Ectodermal cell (in vitro differentiated cells): ENCODE data around the gene SORCS3.

ENCODE experiments used
- H3K27ac ChIP-seq: 2 replicates; pipeline ENCODE4 v1.7.0; 2013; ENCODE audit warnings: mild to moderate bottlenecking, low read depth, low read length; ENCODE audit not compliant: insufficient read depth, poor library complexity, severe bottlenecking
- H3K27me3 ChIP-seq: 2 replicates; pipeline ENCODE4 v1.7.0; 2013; ENCODE audit warnings: mild to moderate bottlenecking, low read length; ENCODE audit not compliant: insufficient read depth, control insufficient read depth, poor library complexity, severe bottlenecking
- H3K36me3 ChIP-seq: one replicate; pipeline ENCODE4 v1.7.0; 2013; ENCODE audit warnings: low read length; ENCODE audit not compliant: control insufficient read depth, insufficient read depth
- H3K4me1 ChIP-seq: one replicate; pipeline ENCODE4 v1.7.0; 2013; ENCODE audit warnings: low read length; ENCODE audit not compliant: control insufficient read depth, insufficient read depth
- H3K4me3 ChIP-seq: 2 replicates; pipeline ENCODE4 v1.7.0; 2013; ENCODE audit warnings: low read depth, low read length, control low read depth; ENCODE audit not compliant: insufficient read depth
- H3K9me3 ChIP-seq: 2 replicates; pipeline ENCODE4 v1.7.0; 2013; ENCODE audit warnings: mild to moderate bottlenecking, low read length, moderate library complexity; ENCODE audit not compliant: control insufficient read depth
- WGBS, 2 experiments: methylation state at CpG; one replicate each; pipeline ENCODE4 v1.1.7; 2013; ENCODE audit warnings: missing lambda C conversion rate in 2 of 2; 5-methylcytosine and 5-hydroxymethylcytosine counted together

The SORCS3 gene

GRCh38 chr10:104819731-104820130 is 178.6 kb downstream of the SORCS3 start:
- no peak overlapping the region for H3K27ac ChIP-seq
- 93 to 98% methylated on average over 2 of the region's 2 CpGs for WGBS, 2 experiments
- no peaks in the 10 kb centered on the region for H3K9me3 ChIP-seq
- no peaks in the 10 kb centered on the region for H3K27me3 ChIP-seq
- H3K4me1 ChIP-seq, result no peaks in the 10 kb centered on the region
- no peak overlapping the region for H3K4me3 ChIP-seq
- no peaks in the 10 kb centered on the region for H3K36me3 ChIP-seq

- 57 to 58% methylated on average over 3 of the region's 3 CpGs for WGBS, 2 experiments
- Histone ChIP-seq H3K4me1 (no peaks in the 10 kb centered on the region), H3K4me3 (no peak overlapping the region), H3K36me3 (no peaks in the 10 kb centered on the region), H3K9me3 (no peaks in the 10 kb centered on the region), H3K27me3 (no peaks in the 10 kb centered on the region), H3K27ac (no peak overlapping the region)
These were observed 181.0 kb downstream of the SORCS3 start for GRCh38 chr10:104822088-104822487.

- WGBS, 2 experiments, result 30 to 37% methylated on average over 6 of the region's 6 CpGs
- no peaks in the 10 kb centered on the region for H3K9me3 ChIP-seq
- no peak overlapping the region for H3K27ac ChIP-seq
- H3K4me3 ChIP-seq, result no peak overlapping the region
- H3K4me1 ChIP-seq, result no peaks in the 10 kb centered on the region
- no peaks in the 10 kb centered on the region for H3K27me3 ChIP-seq
- no peaks in the 10 kb centered on the region for H3K36me3 ChIP-seq
These were observed 183.4 kb downstream of the SORCS3 start for GRCh38 chr10:104824380-104825006.

- Histone ChIP-seq H3K4me1 (no peaks in the 10 kb centered on the region), H3K9me3 (no peaks in the 10 kb centered on the region), H3K27ac (no peak overlapping the region), H3K4me3 (no peak overlapping the region), H3K27me3 (no peaks in the 10 kb centered on the region), H3K36me3 (no peaks in the 10 kb centered on the region)
- 89 to 95% methylated on average over 5 of the region's 5 CpGs for WGBS, 2 experiments
These were observed 190.2 kb downstream of the SORCS3 start for GRCh38 chr10:104831272-104831671.

- Histone ChIP-seq H3K4me1 (no peaks in the 10 kb centered on the region), H3K36me3 (no peaks in the 10 kb centered on the region), H3K27me3 (no peaks in the 10 kb centered on the region), H3K4me3 (no peak overlapping the region), H3K9me3 (no peaks in the 10 kb centered on the region), H3K27ac (no peak overlapping the region)
- WGBS, 2 experiments, result 71 to 86% methylated on average over 1 of the region's 1 CpG
These were observed 193.5 kb downstream of the SORCS3 start for GRCh38 chr10:104834580-104834979.

GRCh38 chr10:104835422-104835821 is 194.3 kb downstream of the SORCS3 start:
- H3K9me3 ChIP-seq, result no peaks in the 10 kb centered on the region
- WGBS, 2 experiments, result 86 to 96% methylated on average over 2 of the region's 2 CpGs

GRCh38 chr10:104842704-104843103 is 201.6 kb downstream of the SORCS3 start:
- Histone ChIP-seq H3K4me3 (no peak overlapping the region), H3K27me3 (no peaks in the 10 kb centered on the region), H3K9me3 (no peaks in the 10 kb centered on the region), H3K27ac (no peak overlapping the region), H3K4me1 (peaks cover 4% of the 10 kb centered on the region), H3K36me3 (no peaks in the 10 kb centered on the region)
- WGBS, 2 experiments, result 80 to 81% methylated on average over 3 of the region's 3 CpGs

More at GRCh38 chr10:104835422-104835821, 194.3 kb downstream of the SORCS3 start:
- no peaks in the 10 kb centered on the region for H3K4me1 ChIP-seq
- no peak overlapping the region for H3K4me3 ChIP-seq
- H3K27me3 ChIP-seq, result no peaks in the 10 kb centered on the region
- no peak overlapping the region for H3K27ac ChIP-seq
- H3K36me3 ChIP-seq, result no peaks in the 10 kb centered on the region

- WGBS, 2 experiments, result 94 to 97% methylated on average over 3 of the region's 3 CpGs
These were observed 203.0 kb downstream of the SORCS3 start for GRCh38 chr10:104844073-104844472.

GRCh38 chr10:104850023-104850422 is 208.9 kb downstream of the SORCS3 start:
- WGBS, 2 experiments, result 94 to 95% methylated on average over 5 of the region's 5 CpGs

More at GRCh38 chr10:104844073-104844472, 203.0 kb downstream of the SORCS3 start:
- Histone ChIP-seq H3K27ac (no peak overlapping the region), H3K36me3 (no peaks in the 10 kb centered on the region), H3K4me1 (peaks cover 4% of the 10 kb centered on the region), H3K27me3 (no peaks in the 10 kb centered on the region), H3K9me3 (no peaks in the 10 kb centered on the region), H3K4me3 (no peak overlapping the region)

GRCh38 chr10:104867966-104868598 is 227.0 kb downstream of the SORCS3 start:
- H3K4me3 ChIP-seq, result no peak overlapping the region
- 93 to 94% methylated on average over 6 of the region's 6 CpGs for WGBS, 2 experiments
- no peaks in the 10 kb centered on the region for H3K4me1 ChIP-seq
- no peaks in the 10 kb centered on the region for H3K27me3 ChIP-seq
- H3K9me3 ChIP-seq, result no peaks in the 10 kb centered on the region
- H3K27ac ChIP-seq, result no peak overlapping the region
- H3K36me3 ChIP-seq, result no peaks in the 10 kb centered on the region

More at GRCh38 chr10:104850023-104850422, 208.9 kb downstream of the SORCS3 start:
- H3K4me3 ChIP-seq, result no peak overlapping the region
- H3K27ac ChIP-seq, result no peak overlapping the region
- H3K27me3 ChIP-seq, result no peaks in the 10 kb centered on the region
- H3K4me1 ChIP-seq, result no peaks in the 10 kb centered on the region
- H3K36me3 ChIP-seq, result no peaks in the 10 kb centered on the region
- no peaks in the 10 kb centered on the region for H3K9me3 ChIP-seq
